Large intestine (tissue), 3 donors: ENCODE measurements around the gene ASL. TPM values are rescaled to one million over a fixed set of nuclear protein-coding genes. Genes with fewer than 3 reads are reported as not detected.
A peak's percentile ranks its signal among the peaks of the same experiment; 100 is the strongest.
"Not testable (repeated sequence)": the region's sequence is repeated elsewhere in the genome, so short reads cannot be mapped to it uniquely, and the experiment has no call there.

Experiments
- DNase-seq, 2 donors: peaks; one replicate each; pipeline versions ENCODE4 v3.0.0 to v3.0.0-alpha.2; 2013
- H3K27ac ChIP-seq: one replicate; pipeline ENCODE4 v1.5.1; 2013; ENCODE audit warnings: low read length
- H3K27me3 ChIP-seq: 2 replicates; pipeline ENCODE4 v1.6.1; 2013; ENCODE audit warnings: low read length; ENCODE audit not compliant: control insufficient read depth, insufficient read depth
- H3K36me3 ChIP-seq: 2 replicates; pipeline ENCODE4 v1.6.1; 2013; ENCODE audit warnings: low read length; ENCODE audit not compliant: control insufficient read depth, insufficient read depth
- H3K4me1 ChIP-seq: one replicate; pipeline ENCODE4 v1.6.1; 2013; ENCODE audit warnings: low read length; ENCODE audit not compliant: control insufficient read depth, insufficient read depth
- H3K4me3 ChIP-seq: one replicate; pipeline ENCODE4 v1.5.1; 2013; ENCODE audit warnings: low read length
- H3K9me3 ChIP-seq: one replicate; pipeline ENCODE4 v1.6.1; 2013; ENCODE audit warnings: mild to moderate bottlenecking, low read depth, low read length, moderate library complexity; ENCODE audit not compliant: control insufficient read depth
- WGBS: methylation state at CpG from one replicate; pipeline ENCODE4 v1.1.5; 2013; ENCODE audit warnings: low lambda C conversion rate; ENCODE audit not compliant: insufficient coverage; 5-methylcytosine and 5-hydroxymethylcytosine counted together
- polyA plus RNA-seq: library from polyadenylated mRNA; unstranded; fragments of 120-200 nt; gene quantifications from one replicate; pipeline ENCODE4 v1.2.1, GENCODE V29; 2013

ASL gene
- polyA plus RNA-seq, 1 donor: 103 TPM

- not testable (repeated sequence) for H3K27ac ChIP-seq, H3K36me3 ChIP-seq, H3K27me3 ChIP-seq, H3K4me3 ChIP-seq, H3K9me3 ChIP-seq, H3K4me1 ChIP-seq, DNase-seq
- 100% methylated on average over 2 of the region's 12 CpGs for WGBS
Measured at GRCh38 chr7:66116680-66117420, 41.2 kb downstream of the ASL start.

GRCh38 chr7:66118603-66119002, 43.0 kb downstream of the ASL start:
- Histone ChIP-seq H3K36me3 (peaks cover 10% of the 10 kb centered on the region), H3K9me3 (no peaks in the 10 kb centered on the region), H3K27me3 (no peaks in the 10 kb centered on the region), H3K4me1 (peaks cover 3% of the 10 kb centered on the region), H3K4me3 (no peak overlapping the region), H3K27ac (no peak overlapping the region)
- no peak for DNase-seq
- no CpG with 5 or more reads among the region's 3 CpGs for WGBS

GRCh38 chr7:66119245-66119850, 43.7 kb downstream of the ASL start:
- Histone ChIP-seq H3K4me3 (no peak overlapping the region), H3K27me3 (no peaks in the 10 kb centered on the region), H3K9me3 (no peaks in the 10 kb centered on the region), H3K4me1 (peaks cover 3% of the 10 kb centered on the region), H3K36me3 (peaks cover 10% of the 10 kb centered on the region), H3K27ac (no peak overlapping the region)
- WGBS: no CpG with 5 or more reads among the region's 4 CpGs
- DNase-seq: no peak

- Histone ChIP-seq H3K27me3 (no peaks in the 10 kb centered on the region), H3K4me1 (no peaks in the 10 kb centered on the region), H3K9me3 (no peaks in the 10 kb centered on the region), H3K27ac (no peak overlapping the region), H3K4me3 (no peak overlapping the region), H3K36me3 (peaks cover 10% of the 10 kb centered on the region)
- WGBS: 100% methylated on average over 1 of the region's 9 CpGs
- DNase-seq: no peak
Measured at GRCh38 chr7:66123175-66123528, 47.5 kb downstream of the ASL start.

GRCh38 chr7:66124569-66124861, 48.9 kb downstream of the ASL start:
- not testable (repeated sequence) for DNase-seq, H3K36me3 ChIP-seq, H3K9me3 ChIP-seq, H3K27ac ChIP-seq, H3K27me3 ChIP-seq, H3K4me1 ChIP-seq, H3K4me3 ChIP-seq
- no CpG with 5 or more reads among the region's 5 CpGs for WGBS

- no CpG with 5 or more reads among the region's 4 CpGs for WGBS
- Histone ChIP-seq H3K4me3 (no peak overlapping the region), H3K36me3 (peaks cover 3% of the 10 kb centered on the region), H3K27me3 (no peaks in the 10 kb centered on the region), H3K9me3 (no peaks in the 10 kb centered on the region), H3K27ac (no peak overlapping the region), H3K4me1 (no peaks in the 10 kb centered on the region)
- DNase-seq: no peak
Measured at GRCh38 chr7:66125052-66125694, 49.6 kb downstream of the ASL start.

- H3K9me3 ChIP-seq, H3K4me3 ChIP-seq, H3K4me1 ChIP-seq, H3K27ac ChIP-seq, H3K36me3 ChIP-seq, DNase-seq, H3K27me3 ChIP-seq: not testable (repeated sequence)
- WGBS: 82% methylated on average over 2 of the region's 6 CpGs
Measured at GRCh38 chr7:66125781-66126352, 50.2 kb downstream of the ASL start.

GRCh38 chr7:66127172-66127571, 51.6 kb downstream of the ASL start:
- not testable (repeated sequence) for DNase-seq, H3K4me3 ChIP-seq, H3K27ac ChIP-seq, H3K27me3 ChIP-seq, H3K4me1 ChIP-seq, H3K9me3 ChIP-seq
- WGBS: no CpG with 5 or more reads among the region's 3 CpGs
- H3K36me3 ChIP-seq: peaks cover 12% of the 10 kb centered on the region

- Histone ChIP-seq H3K36me3 (peaks cover 47% of the 10 kb centered on the region), H3K27me3 (no peaks in the 10 kb centered on the region), H3K27ac (no peak overlapping the region), H3K9me3 (no peaks in the 10 kb centered on the region), H3K4me1 (peaks cover 5% of the 10 kb centered on the region), H3K4me3 (no peak overlapping the region)
- DNase-seq: no peak
- 100% methylated on average over 1 of the region's 8 CpGs for WGBS
Measured at GRCh38 chr7:66138994-66139752, 63.6 kb downstream of the ASL start.

- Histone ChIP-seq H3K4me3 (no peak overlapping the region), H3K9me3 (no peaks in the 10 kb centered on the region), H3K4me1 (peaks cover 5% of the 10 kb centered on the region), H3K36me3 (peaks cover 56% of the 10 kb centered on the region), H3K27ac (no peak overlapping the region), H3K27me3 (no peaks in the 10 kb centered on the region)
- peak in 1 of 2 donors; percentile 33 for DNase-seq
- 57% methylated on average over 1 of the region's 4 CpGs for WGBS
Measured at GRCh38 chr7:66140924-66141323, 65.3 kb downstream of the ASL start.
